ENCODE data around the gene ETV3L. TPM values are rescaled to one million over a fixed set of nuclear protein-coding genes. Genes with fewer than 3 reads are reported as not detected.
A peak's percentile ranks its signal among the peaks of the same experiment; 100 is the strongest.
"Not testable (repeated sequence)": the region's sequence is repeated elsewhere in the genome, so short reads cannot be mapped to it uniquely, and the experiment has no call there.

Gene ETV3L
- total RNA-seq, 5 donors from 2014 or later (not counting 1 experiment from before 2014, with no cell fraction given) = not detected

DNA sequence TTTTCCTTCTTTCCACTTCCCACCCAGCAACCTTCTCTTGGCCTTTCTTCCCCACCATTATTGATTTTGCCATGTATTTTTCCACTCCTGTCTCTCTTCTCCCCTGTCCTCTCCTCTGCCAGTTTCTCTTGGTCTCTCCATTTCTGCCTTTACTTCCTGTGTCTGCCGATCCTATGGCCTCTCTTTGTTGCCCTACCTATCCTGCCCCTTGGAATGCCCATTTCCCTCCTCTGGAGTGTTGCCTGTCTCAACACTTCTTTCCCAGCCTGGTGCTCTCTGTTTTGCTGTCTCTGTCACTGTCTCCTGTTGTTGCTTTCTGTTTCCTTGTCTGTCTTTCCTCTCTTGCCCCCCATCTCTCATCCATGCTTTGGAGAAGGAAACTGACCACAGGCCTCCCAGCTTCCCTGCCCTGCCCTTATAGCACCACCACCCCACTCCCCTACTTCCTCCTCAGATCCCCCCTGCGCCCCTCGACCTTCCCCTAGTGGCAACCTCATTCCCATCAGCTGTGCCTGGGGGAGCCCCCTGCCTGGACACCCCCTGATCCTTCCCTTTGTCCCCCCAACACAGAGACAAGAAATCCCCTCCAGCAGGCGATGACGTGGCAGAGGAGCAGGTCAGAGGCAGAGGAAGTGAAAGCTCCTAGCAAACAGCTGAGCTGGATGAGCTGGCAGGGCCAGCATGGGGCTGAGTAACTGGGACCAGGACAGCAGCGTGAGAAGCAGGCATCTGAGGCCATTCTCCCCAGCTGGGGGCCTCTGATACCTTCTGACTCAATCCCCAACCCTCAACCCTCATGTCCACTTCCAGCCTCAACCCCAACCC, 6.6 kb upstream of the ETV3L start:
- peaks cover 36 to 44% of the 10 kb centered on the region in 2 donors for H3K27me3 Mint-ChIP-seq
- H3K27me3 ChIP-seq (replicated peaks in 1 of 2; ENCODE audit: control insufficient read depth in 2 of 2, extremely low read depth in 1 of 2, insufficient read depth in 2 of 2, low read length in 1 of 2) = peaks cover 0 to 39% of the 10 kb centered on the region in 2 experiments
- no peak overlapping the region for H3K4me3 Mint-ChIP-seq
- ChIA-PET CTCF (interaction anchor here in 1 of 2 donors (1.0 kb wide), 1 partner anchor 16 kb away, joined by 5 read pairs; no protein-coding TSS in a partner anchor), POLR2A (interaction anchor here in 1 of 2 donors (0.6 kb wide), 1 partner anchor 33 kb away, joined by 3 read pairs; no protein-coding TSS in a partner anchor)
- no peaks in the 10 kb centered on the region for H3K9me3 ChIP-seq
- no peaks in the 10 kb centered on the region for H3K4me1 ChIP-seq (ENCODE audit: control insufficient read depth in 1 of 2, extremely low read depth in 1 of 2, insufficient read depth in 2 of 2, low read length in 2 of 2)
- H3K4me3 ChIP-seq (ENCODE audit: control insufficient read depth in 1 of 2, extremely low read depth in 1 of 2, low read length in 1 of 2) = no peak overlapping the region
- WGBS (ENCODE audit: insufficient coverage) = 34% methylated on average over 6 of the region's 6 CpGs
- no peak for ATAC-seq (replicated peaks in 1 of 4)
- H3K36me3 ChIP-seq (ENCODE audit: control insufficient read depth in 2 of 2, extremely low read depth in 1 of 2, insufficient read depth in 1 of 2, low read length in 1 of 2) = no peaks in the 10 kb centered on the region
- no peaks in the 10 kb centered on the region for H3K36me3 Mint-ChIP-seq
- H3K4me1 Mint-ChIP-seq = no peaks in the 10 kb centered on the region
- H3K27ac ChIP-seq (ENCODE audit: low read length) = no peak overlapping the region
- no peaks in the 10 kb centered on the region for H3K9me3 Mint-ChIP-seq
- peak in 2 of 35 experiments; percentile 5 to 42 for DNase-seq
- H3K27ac Mint-ChIP-seq = peak overlapping the region in 1 of 2 donors; percentile 39

DNA sequence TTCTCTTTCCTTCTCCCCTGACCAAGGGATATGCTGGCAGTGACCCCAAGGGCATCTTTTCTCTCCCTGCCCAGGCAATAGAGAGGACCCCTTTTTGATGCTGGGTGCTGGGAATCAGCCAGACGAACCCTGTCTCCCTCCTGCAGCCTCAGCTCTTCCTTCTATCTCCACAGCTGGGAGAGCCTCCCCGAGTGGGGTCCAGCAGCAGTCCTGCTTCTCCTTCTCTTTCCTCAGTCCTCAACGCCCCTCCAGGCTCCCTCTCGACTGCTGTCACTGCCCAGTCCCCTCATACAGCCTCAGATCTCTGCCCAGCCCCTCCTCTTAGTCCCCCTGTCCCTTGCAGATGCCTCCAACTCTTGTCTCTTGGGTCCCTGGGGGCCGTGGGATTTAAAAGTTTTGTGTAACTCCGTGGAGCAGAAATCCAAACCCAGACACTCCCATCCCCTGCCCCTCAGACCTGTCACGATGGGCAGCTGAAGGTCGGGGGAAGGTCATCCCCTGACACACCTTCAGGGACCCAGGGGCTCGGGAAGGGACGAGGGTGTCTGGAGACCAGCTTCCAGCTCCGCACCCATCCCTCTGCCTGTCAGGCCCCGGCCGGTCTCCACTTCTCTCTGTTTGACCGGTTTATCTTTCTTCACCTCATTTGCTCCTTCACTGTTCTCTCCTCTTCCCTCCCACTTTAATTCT, 5.8 kb upstream of the ETV3L start:
- Mint-ChIP-seq H3K27ac (no peak overlapping the region), H3K4me3 (no peak overlapping the region), H3K27me3 (peaks cover 33 to 42% of the 10 kb centered on the region in 2 donors), H3K9me3 (no peaks in the 10 kb centered on the region), H3K4me1 (no peaks in the 10 kb centered on the region), H3K36me3 (no peaks in the 10 kb centered on the region)
- CTCF ChIA-PET = interaction anchor here in 1 of 2 donors (1.0 kb wide), 1 partner anchor 15 kb away, joined by 5 read pairs; no protein-coding TSS in a partner anchor
- Histone ChIP-seq H3K9me3 (no peaks in the 10 kb centered on the region), H3K4me3 (ENCODE audit: control insufficient read depth in 1 of 2, extremely low read depth in 1 of 2, low read length in 1 of 2) (no peak overlapping the region), H3K27me3 (replicated peaks in 1 of 2; ENCODE audit: control insufficient read depth in 2 of 2, extremely low read depth in 1 of 2, insufficient read depth in 2 of 2, low read length in 1 of 2) (peaks cover 0 to 37% of the 10 kb centered on the region in 2 experiments), H3K36me3 (ENCODE audit: control insufficient read depth in 2 of 2, extremely low read depth in 1 of 2, insufficient read depth in 1 of 2, low read length in 1 of 2) (no peaks in the 10 kb centered on the region), H3K4me1 (ENCODE audit: control insufficient read depth in 1 of 2, extremely low read depth in 1 of 2, insufficient read depth in 2 of 2, low read length in 2 of 2) (no peaks in the 10 kb centered on the region), H3K27ac (ENCODE audit: low read length) (no peak overlapping the region)
- POLR2A ChIA-PET = no interaction called here
- DNase-seq (no peak), ATAC-seq (replicated peaks in 1 of 4) (no peak)
- WGBS (ENCODE audit: insufficient coverage) = 79% methylated on average over 10 of the region's 14 CpGs

DNA sequence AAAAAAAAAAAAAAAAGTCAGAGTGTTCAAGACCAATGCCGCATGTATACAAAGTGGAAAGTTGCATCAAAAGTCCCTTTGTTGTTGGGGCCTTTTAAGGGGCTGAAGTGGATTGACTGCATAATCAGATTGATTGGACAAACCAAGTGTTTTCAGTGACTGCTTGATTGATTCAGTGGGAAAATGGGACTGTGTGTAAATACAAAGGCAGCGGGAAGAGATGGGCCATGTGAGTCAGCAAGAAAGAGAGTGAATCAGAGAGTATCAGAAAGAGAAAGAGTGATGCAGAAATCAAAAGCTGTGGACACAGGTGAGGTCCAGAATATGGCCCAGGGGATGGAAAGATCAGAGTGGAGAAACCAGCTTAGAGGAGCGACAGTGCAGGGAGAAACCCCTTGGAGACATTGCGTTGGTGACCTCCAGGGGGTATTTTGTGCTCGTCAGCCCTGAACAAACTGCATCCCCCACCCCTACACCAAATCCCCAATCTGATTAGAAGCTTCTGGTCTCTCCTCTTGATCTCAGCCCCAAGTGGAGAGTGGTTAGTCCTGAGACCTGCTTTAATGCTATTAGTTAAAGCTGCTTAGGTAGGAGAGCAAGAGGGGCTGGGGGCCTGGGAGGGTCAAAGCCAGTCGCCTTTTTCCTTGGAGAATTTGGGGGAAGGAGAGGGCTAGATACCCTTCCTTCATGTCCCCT, 5.1 kb upstream of the ETV3L start:
- Histone ChIP-seq H3K36me3 (ENCODE audit: control insufficient read depth in 2 of 2, extremely low read depth in 1 of 2, insufficient read depth in 1 of 2, low read length in 1 of 2) (no peaks in the 10 kb centered on the region), H3K4me1 (ENCODE audit: control insufficient read depth in 1 of 2, extremely low read depth in 1 of 2, insufficient read depth in 2 of 2, low read length in 2 of 2) (no peaks in the 10 kb centered on the region), H3K27ac (ENCODE audit: low read length) (no peak overlapping the region), H3K9me3 (no peaks in the 10 kb centered on the region), H3K4me3 (ENCODE audit: control insufficient read depth in 1 of 2, extremely low read depth in 1 of 2, low read length in 1 of 2) (no peak overlapping the region), H3K27me3 (replicated peaks in 1 of 2; ENCODE audit: control insufficient read depth in 2 of 2, extremely low read depth in 1 of 2, insufficient read depth in 2 of 2, low read length in 1 of 2) (peaks cover 0 to 34% of the 10 kb centered on the region in 2 experiments)
- no peaks in the 10 kb centered on the region for H3K9me3 Mint-ChIP-seq
- DNase-seq = no peak
- ATAC-seq (replicated peaks in 1 of 4) = no peak
- no peaks in the 10 kb centered on the region for H3K36me3 Mint-ChIP-seq
- 78% methylated on average over 3 of the region's 6 CpGs for WGBS (ENCODE audit: insufficient coverage)
- no peaks in the 10 kb centered on the region for H3K4me1 Mint-ChIP-seq
- CTCF ChIA-PET = no interaction called here
- no peak overlapping the region for H3K4me3 Mint-ChIP-seq
- no peak overlapping the region for H3K27ac Mint-ChIP-seq
- peaks cover 33 to 37% of the 10 kb centered on the region in 2 donors for H3K27me3 Mint-ChIP-seq
- POLR2A ChIA-PET = no interaction called here

DNA sequence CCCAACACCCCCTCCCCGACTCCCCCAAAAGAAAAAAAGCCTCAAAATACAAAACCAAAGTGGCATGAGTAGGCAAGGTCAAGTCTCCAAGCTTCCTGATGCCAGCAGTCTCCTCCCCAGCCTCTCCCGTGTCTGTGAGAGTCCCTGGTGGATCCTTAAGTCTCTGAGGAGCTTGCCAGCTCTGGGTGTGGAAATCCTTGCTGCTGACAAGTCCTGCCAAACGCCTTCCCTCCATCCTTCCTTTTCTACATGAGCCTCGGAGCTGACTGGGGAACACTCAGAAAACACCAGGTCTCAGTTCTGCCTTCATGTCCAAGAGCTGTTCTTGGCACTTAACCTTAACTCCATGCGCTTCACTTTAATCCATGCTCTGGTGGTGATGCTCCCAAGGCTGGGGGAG, 3.7 kb upstream of the ETV3L start:
- Mint-ChIP-seq H3K9me3 (no peaks in the 10 kb centered on the region), H3K36me3 (no peaks in the 10 kb centered on the region)

DNA sequence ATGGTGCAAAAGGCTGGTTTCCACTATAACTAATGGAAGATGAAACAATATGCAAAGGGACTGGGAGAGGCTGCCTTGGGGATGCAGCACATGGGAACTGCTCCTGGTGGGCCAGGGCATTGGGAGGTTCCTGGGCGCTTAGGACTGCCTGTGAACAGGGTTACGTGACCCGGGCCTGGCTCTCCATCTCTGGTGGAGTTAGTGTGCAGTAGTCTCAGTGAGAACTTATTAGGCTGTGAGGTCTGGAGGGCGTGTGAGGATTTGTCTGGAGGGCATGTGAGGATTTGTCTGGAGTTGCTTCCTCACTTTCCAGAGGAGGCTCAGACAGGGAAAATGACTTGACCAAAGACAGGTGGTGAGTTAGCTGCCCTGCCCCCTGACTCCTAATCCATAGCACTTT, 1.5 kb upstream of the ETV3L start:
- Histone ChIP-seq H3K27me3 (replicated peaks in 1 of 2; ENCODE audit: control insufficient read depth in 2 of 2, extremely low read depth in 1 of 2, insufficient read depth in 2 of 2, low read length in 1 of 2) (peaks cover 0 to 10% of the 10 kb centered on the region in 2 experiments), H3K27ac (ENCODE audit: low read length) (no peak overlapping the region), H3K9me3 (no peaks in the 10 kb centered on the region), H3K36me3 (ENCODE audit: control insufficient read depth in 2 of 2, extremely low read depth in 1 of 2, insufficient read depth in 1 of 2, low read length in 1 of 2) (no peaks in the 10 kb centered on the region), H3K4me1 (ENCODE audit: control insufficient read depth in 1 of 2, extremely low read depth in 1 of 2, insufficient read depth in 2 of 2, low read length in 2 of 2) (no peaks in the 10 kb centered on the region), H3K4me3 (ENCODE audit: control insufficient read depth in 1 of 2, extremely low read depth in 1 of 2, low read length in 1 of 2) (no peak overlapping the region)
- no peak for DNase-seq
- no peaks in the 10 kb centered on the region for H3K36me3 Mint-ChIP-seq
- no peak overlapping the region for H3K4me3 Mint-ChIP-seq
- ChIA-PET CTCF (no interaction called here), POLR2A (no interaction called here)
- no peak overlapping the region for H3K27ac Mint-ChIP-seq
- WGBS (ENCODE audit: insufficient coverage) = 71% methylated on average over 3 of the region's 4 CpGs
- H3K9me3 Mint-ChIP-seq = no peaks in the 10 kb centered on the region
- H3K4me1 Mint-ChIP-seq = no peaks in the 10 kb centered on the region
- peaks cover 5 to 9% of the 10 kb centered on the region in 2 donors for H3K27me3 Mint-ChIP-seq
- no peak for ATAC-seq (replicated peaks in 1 of 4)

More for the DNA sequence above, 3.7 kb upstream of the ETV3L start:
- H3K4me3 Mint-ChIP-seq = no peak overlapping the region
- no peak overlapping the region for H3K4me3 ChIP-seq (ENCODE audit: control insufficient read depth in 1 of 2, extremely low read depth in 1 of 2, low read length in 1 of 2)
- no peak for ATAC-seq (replicated peaks in 1 of 4)
- WGBS (ENCODE audit: insufficient coverage) = 82% methylated on average over 3 of the region's 5 CpGs
- no peaks in the 10 kb centered on the region for H3K9me3 ChIP-seq
- H3K27ac ChIP-seq (ENCODE audit: low read length) = no peak overlapping the region
- DNase-seq = no peak
- ChIA-PET CTCF (no interaction called here), POLR2A (no interaction called here)
- no peaks in the 10 kb centered on the region for H3K4me1 ChIP-seq (ENCODE audit: control insufficient read depth in 1 of 2, extremely low read depth in 1 of 2, insufficient read depth in 2 of 2, low read length in 2 of 2)
- no peaks in the 10 kb centered on the region for H3K4me1 Mint-ChIP-seq
- no peak overlapping the region for H3K27ac Mint-ChIP-seq
- peaks cover 25 to 26% of the 10 kb centered on the region in 2 donors for H3K27me3 Mint-ChIP-seq
- peaks cover 0 to 24% of the 10 kb centered on the region in 2 experiments for H3K27me3 ChIP-seq (replicated peaks in 1 of 2; ENCODE audit: control insufficient read depth in 2 of 2, extremely low read depth in 1 of 2, insufficient read depth in 2 of 2, low read length in 1 of 2)
- H3K36me3 ChIP-seq (ENCODE audit: control insufficient read depth in 2 of 2, extremely low read depth in 1 of 2, insufficient read depth in 1 of 2, low read length in 1 of 2) = no peaks in the 10 kb centered on the region

DNA sequence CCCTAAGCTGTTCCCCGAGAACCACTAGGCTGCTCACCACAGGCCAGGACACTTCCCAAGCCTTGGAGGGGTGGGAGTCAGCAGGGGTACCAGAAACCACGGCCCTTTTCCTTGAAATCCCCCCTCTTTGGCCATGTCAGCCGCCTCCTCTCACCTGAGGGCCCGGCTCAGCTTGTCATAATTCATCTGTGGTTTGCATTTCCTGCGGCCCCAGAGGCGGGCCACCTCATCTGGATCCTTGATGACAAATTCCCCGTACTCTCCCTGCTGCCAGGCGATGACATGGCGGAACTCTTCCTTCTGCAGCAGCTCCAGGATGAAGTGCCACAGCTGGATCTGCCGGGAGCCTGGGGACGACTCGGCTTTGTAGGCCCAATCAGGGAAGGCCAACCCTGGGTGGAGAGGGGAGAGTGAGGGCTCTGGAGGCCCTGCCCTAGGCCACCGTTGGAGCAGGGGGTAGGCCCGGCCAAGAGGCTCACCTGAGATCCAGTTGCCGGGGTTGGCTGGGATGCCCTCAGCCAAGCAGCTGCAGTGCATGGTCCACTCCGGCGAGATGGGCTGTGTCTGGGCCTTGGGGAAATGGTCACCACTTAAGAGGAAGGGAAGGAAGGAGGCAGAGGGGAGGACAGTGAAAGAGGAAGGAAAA, 498 bp downstream of the ETV3L start:
- H3K36me3 ChIP-seq (ENCODE audit: control insufficient read depth in 2 of 2, extremely low read depth in 1 of 2, insufficient read depth in 1 of 2, low read length in 1 of 2); H3K4me1 Mint-ChIP-seq; H3K4me3 Mint-ChIP-seq; POLR2A ChIA-PET; H3K9me3 ChIP-seq; DNase-seq; H3K27ac ChIP-seq (ENCODE audit: low read length); H3K27ac Mint-ChIP-seq; H3K9me3 Mint-ChIP-seq; ATAC-seq (replicated peaks in 1 of 4); H3K36me3 Mint-ChIP-seq; H3K4me1 ChIP-seq (ENCODE audit: control insufficient read depth in 1 of 2, extremely low read depth in 1 of 2, insufficient read depth in 2 of 2, low read length in 2 of 2); H3K27me3 Mint-ChIP-seq; H3K27me3 ChIP-seq (replicated peaks in 1 of 2; ENCODE audit: control insufficient read depth in 2 of 2, extremely low read depth in 1 of 2, insufficient read depth in 2 of 2, low read length in 1 of 2); H3K4me3 ChIP-seq (ENCODE audit: control insufficient read depth in 1 of 2, extremely low read depth in 1 of 2, low read length in 1 of 2): not testable (repeated sequence)
- CTCF ChIA-PET = interaction anchor here in 1 of 2 donors (1.1 kb wide), 1 partner anchor 15 kb away, joined by 3 read pairs; no protein-coding TSS in a partner anchor
- WGBS (ENCODE audit: insufficient coverage) = 74% methylated on average over 8 of the region's 17 CpGs

Data from T-cell (primary cell).